IMR-90 (cell line): ENCODE results near the gene CYSRT1. TPM values are rescaled to one million over a fixed set of nuclear protein-coding genes. Genes with fewer than 3 reads are reported as not detected.

ENCODE experiments used
- ATAC-seq: fragments of 200-7000 bp; cut with Tn5 transposase; 2 replicates; pipeline ENCODE4 v1.9.1; 2020; ENCODE audit warnings: low read depth, mild to moderate bottlenecking, moderate library complexity
- BruUV-seq: library from RNA; stranded (reverse); fragments of 400-500 nt; replicated peaks from 2 replicates; lab custom pipeline; 2021; lab: Mats Ljungman, UMichigan
- CTCF ChIA-PET: fragments of 300-600 bp; formaldehyde crosslinking; extraction: SDS; loops from one replicate; lab custom pipeline; 2021; ENCODE audit warnings: antibody characterized with exemption; lab: Yijun Ruan, JAX
- POLR2A ChIA-PET: fragments of 300-600 bp; sonication (Branson Sonifier 250); formaldehyde crosslinking; loops from one replicate; lab custom pipeline; 2022; ENCODE audit warnings: antibody characterized with exemption; ENCODE audit not compliant: unreplicated experiment; lab: Charles Lee
- DNase-seq: peaks from one replicate; pipeline ENCODE4 v3.0.0; 2013
- H2AFZ ChIP-seq: replicated peaks from 2 replicates; pipeline ENCODE3; 2013; ENCODE audit warnings: low read length, mild to moderate bottlenecking; ENCODE audit not compliant: poor library complexity
- H2AK5ac ChIP-seq: 2 replicates; pipeline ENCODE4 v1.6.1; 2013; ENCODE audit warnings: low read depth, low read length, inconsistent platforms
- H2AK9ac ChIP-seq: replicated peaks from 2 replicates; pipeline ENCODE3; 2013; ENCODE audit warnings: mild to moderate bottlenecking, low read depth, low read length, moderate library complexity; ENCODE audit not compliant: poor library complexity
- H2BK120ac ChIP-seq: 2 replicates; pipeline ENCODE4 v1.6.1; 2013; ENCODE audit warnings: low read depth, low read length, inconsistent platforms
- H2BK15ac ChIP-seq: 3 replicates; pipeline ENCODE4 v1.6.1; 2013; ENCODE audit warnings: low read depth, low read length, inconsistent platforms
- H2BK20ac ChIP-seq: 2 replicates; pipeline ENCODE4 v1.6.1; 2013; ENCODE audit warnings: low read depth, mild to moderate bottlenecking, inconsistent platforms, low read length, moderate library complexity
- H2BK5ac ChIP-seq: 2 replicates; pipeline ENCODE4 v1.6.1; 2013; ENCODE audit warnings: mild to moderate bottlenecking, low read depth, low read length, inconsistent platforms; ENCODE audit not compliant: poor library complexity, severe bottlenecking
- H3K14ac ChIP-seq: replicated peaks from 2 replicates; pipeline ENCODE4 v1.6.1; 2013; ENCODE audit warnings: low read depth, low read length, inconsistent platforms
- H3K18ac ChIP-seq: 2 replicates; pipeline ENCODE4 v1.6.1; 2013; ENCODE audit warnings: low read depth, low read length, control low read depth
- H3K23ac ChIP-seq: 2 replicates; pipeline ENCODE4 v1.6.1; 2013; ENCODE audit warnings: low read depth, low read length, inconsistent platforms
- H3K27ac ChIP-seq: 2 replicates; pipeline ENCODE4 v1.5.1; 2013; ENCODE audit warnings: mild to moderate bottlenecking, control low read depth, low read length; ENCODE audit not compliant: insufficient read depth
- H3K27me3 ChIP-seq: 2 replicates; pipeline ENCODE4 v1.6.1; 2013; ENCODE audit warnings: low read length; ENCODE audit not compliant: control insufficient read depth, insufficient read depth
- H3K36me3 ChIP-seq: 2 replicates; pipeline ENCODE4 v1.6.1; 2013; ENCODE audit warnings: low read length, mixed read lengths; ENCODE audit not compliant: control insufficient read depth, insufficient read depth
- H3K4ac ChIP-seq: 2 replicates; pipeline ENCODE4 v1.6.1; 2013; ENCODE audit warnings: low read depth, low read length, inconsistent platforms
- H3K4me1 ChIP-seq: 2 replicates; pipeline ENCODE4 v1.6.1; 2013; ENCODE audit warnings: low read length, mixed read lengths; ENCODE audit not compliant: control insufficient read depth, insufficient read depth
- H3K4me2 ChIP-seq: 2 replicates; pipeline ENCODE4 v1.6.1; 2013; ENCODE audit warnings: low read depth, mild to moderate bottlenecking, control low read depth, low read length, moderate library complexity
- H3K4me3 ChIP-seq: 2 replicates; pipeline ENCODE4 v1.5.1; 2013; ENCODE audit warnings: low read depth, mild to moderate bottlenecking, control low read depth, low read length, moderate library complexity; ENCODE audit not compliant: insufficient read depth
- H3K56ac ChIP-seq: 2 replicates; pipeline ENCODE4 v1.6.1; 2013; ENCODE audit warnings: low read length, inconsistent platforms; ENCODE audit not compliant: insufficient read depth; ENCODE audit errors: extremely low read depth
- H3K79me1 ChIP-seq, 2 experiments: 2 replicates each; pipeline ENCODE4 v1.6.1; 2013; ENCODE audit warnings: low read length in 2 of 2, inconsistent platforms in 1 of 2, low read depth in 1 of 2
- H3K9ac ChIP-seq: 2 replicates; pipeline ENCODE4 v1.6.1; 2013; ENCODE audit warnings: low read depth, low read length, control low read depth
- H3K9me1 ChIP-seq: 2 replicates; pipeline ENCODE4 v1.6.1; 2013; ENCODE audit warnings: low read length, inconsistent platforms; ENCODE audit not compliant: insufficient read depth
- H3K9me3 ChIP-seq: 2 replicates; pipeline ENCODE4 v1.6.1; 2013; ENCODE audit warnings: low read length; ENCODE audit not compliant: control insufficient read depth, insufficient read depth
- H4K20me1 ChIP-seq: 2 replicates; pipeline ENCODE4 v1.6.1; 2013; ENCODE audit warnings: low read length, inconsistent platforms; ENCODE audit not compliant: insufficient read depth
- H4K5ac ChIP-seq: 2 replicates; pipeline ENCODE4 v1.6.1; 2013; ENCODE audit warnings: mild to moderate bottlenecking, low read depth, low read length, control low read depth
- H4K8ac ChIP-seq, 2 experiments: 2 replicates each; pipeline ENCODE4 v1.6.1; 2013; ENCODE audit warnings: low read depth in 2 of 2, low read length in 2 of 2, control low read depth in 1 of 2, inconsistent platforms in 1 of 2
- H4K91ac ChIP-seq: 2 replicates; pipeline ENCODE4 v1.6.1; 2013; ENCODE audit warnings: low read depth, low read length, inconsistent platforms; ENCODE audit not compliant: insufficient read depth
- BHLHE40 ChIP-seq: fragments of 150-350 bp; IDR thresholded peaks from 2 replicates; pipeline ENCODE4 v1.6.1; 2016; ENCODE audit warnings: mild to moderate bottlenecking, low read depth, low read length
- CEBPB ChIP-seq: IDR thresholded peaks from 2 replicates; pipeline ENCODE4 v1.6.1; 2012; ENCODE audit warnings: low read depth, low read length, improper control_type of control experiment
- CTCF ChIP-seq: conservative IDR thresholded peaks from 2 replicates; pipeline ENCODE4 v1.5.1; 2012; ENCODE audit warnings: mild to moderate bottlenecking, low read depth, low read length, improper control_type of control experiment
- FOS ChIP-seq: fragments of 150-350 bp; IDR thresholded peaks from 2 replicates; pipeline ENCODE4 v1.6.1; 2016; ENCODE audit warnings: low read depth, low read length
- MAZ ChIP-seq: IDR thresholded peaks from 2 replicates; pipeline ENCODE4 v1.6.1; 2012; ENCODE audit warnings: low read depth, mild to moderate bottlenecking, low read length, improper control_type of control experiment, moderate library complexity, borderline replicate concordance
- MXI1 ChIP-seq: IDR thresholded peaks from 2 replicates; pipeline ENCODE4 v1.6.1; 2012; ENCODE audit warnings: low read depth, mild to moderate bottlenecking, low read length, moderate library complexity, borderline replicate concordance
- POLR2A ChIP-seq: IDR thresholded peaks from 2 replicates; pipeline ENCODE4 v1.6.1; 2012; ENCODE audit warnings: mild to moderate bottlenecking, low read depth, low read length
- USF2 ChIP-seq: fragments of 150-350 bp; IDR thresholded peaks from 2 replicates; pipeline ENCODE4 v1.6.1; 2017; ENCODE audit warnings: mild to moderate bottlenecking, antibody characterized with exemption, low read length, low read depth
- WGBS, 2 experiments: methylation state at CpG; one replicate each; pipeline versions ENCODE4 v1.1.5 to v1.1.7; 2013; ENCODE audit warnings: missing lambda C conversion rate in 2 of 2; ENCODE audit not compliant: insufficient read length in 1 of 2; ENCODE audit errors: extremely low coverage in 2 of 2; 5-methylcytosine and 5-hydroxymethylcytosine counted together
- dilution Hi-C: fragments of 300-500 bp; cut with HindIII; formaldehyde crosslinking; loops from one replicate; pipeline ENCODE4 v1.14.3; 2018; ENCODE audit warnings: low sequenced_read_pairs; ENCODE audit not compliant: unreplicated experiment
- in situ Hi-C: fragments of 300-500 bp; cut with MboI; formaldehyde crosslinking; loops from 3 replicates; pipeline ENCODE4 v1.14.3; 2019; ENCODE audit warnings: low sequenced_read_pairs, inconsistent platforms, mixed read lengths
- intact Hi-C: fragments of 100-400 bp; cut with micrococcal nuclease; formaldehyde crosslinking; loops from 2 replicates; pipeline ENCODE4 v1.10.0; 2022
- polyA plus RNA-seq, 3 experiments: library from polyadenylated mRNA; depleted of rRNA; stranded (reverse); fragments of >200 nt; gene quantifications; 2 replicates each; pipeline ENCODE4 v1.2.3, GENCODE V29; 2012; ENCODE audit warnings: low replicate concordance in 1 of 3
- total RNA-seq: library from RNA; depleted of rRNA; stranded (reverse); fragments of >200 nt; gene quantifications from 2 replicates; pipeline ENCODE4 v1.2.3, GENCODE V29; 2012
- TF ChIP-seq, protein P1 (sequence below): fragments of 150-350 bp; IDR thresholded peaks from 2 replicates; pipeline ENCODE4 v1.6.1; 2016; ENCODE audit warnings: low read depth, mild to moderate bottlenecking, low read length, moderate library complexity, borderline replicate concordance

CYSRT1 gene
- total and polyA plus RNA-seq, 2 of the 4 experiments (the other 2 are of a cell fraction) = 0.18 to 0.84 TPM

GRCh38 chr9:137200311-137201204, 24.4 kb upstream of the CYSRT1 start, which contains the start of gene TPRN:
Gene TPRN, minus strand, starts transcription at chr9:137200741. Its CDS starts 30 bp downstream, at chr9:137200711.
- ChIA-PET POLR2A (interaction anchor here (0.6 to 0.9 kb wide), 3 partner anchors 11 to 40 kb away, joined by 3 to 16 read pairs (median 4); partner anchors contain the start of gene SSNA1), CTCF (no interaction called here)
- H3K79me1 ChIP-seq = peaks cover 27 to 80% of the 10 kb centered on the region in 2 experiments
- H2AK5ac ChIP-seq = peak within 1 kb of the TSS; percentile 98
- peak within 1 kb of the TSS; percentile 93 for H3K14ac ChIP-seq
- peak within 1 kb of the TSS; percentile 91 for H3K27ac ChIP-seq
- peak within 1 kb of the TSS; percentile 86 for H3K4me2 ChIP-seq
- DNase-seq = peak; percentile 98
- H4K8ac ChIP-seq = peak within 1 kb of the TSS; percentile 97 to 98
- ATAC-seq = peak; percentile 96
- H3K9ac ChIP-seq = peak within 1 kb of the TSS; percentile 93
- H4K5ac ChIP-seq = peak within 1 kb of the TSS; percentile 83
- no peaks in the 10 kb centered on the region for H3K36me3 ChIP-seq
- 1% methylated on average over 36 of the region's 118 CpGs; no CpG with 5 or more reads in 1 of the 2 experiments for WGBS, 2 experiments
- H2BK5ac ChIP-seq = peak within 1 kb of the TSS; percentile 61
- H3K23ac ChIP-seq = peak within 1 kb of the TSS; percentile 68
- 0 out of 2 replicates have a peak, but pooled peaks cover 2% of the 10 kb centered on the region for H3K9me1 ChIP-seq
- no peak for TF ChIP-seq CEBPB
- peak; percentile 84 for TF ChIP-seq USF2
- peak; percentile 95 for TF ChIP-seq POLR2A
- peak; percentile 71; the same call in 1 of the 2 replicates for TF ChIP-seq MXI1
- no peak for TF ChIP-seq CTCF
- TF ChIP-seq MAZ = peak; percentile 55; the same call in 1 of the 2 replicates
- peak; percentile 55; the same call in 1 of the 2 replicates for TF ChIP-seq FOS
- TF ChIP-seq, protein P1, sequence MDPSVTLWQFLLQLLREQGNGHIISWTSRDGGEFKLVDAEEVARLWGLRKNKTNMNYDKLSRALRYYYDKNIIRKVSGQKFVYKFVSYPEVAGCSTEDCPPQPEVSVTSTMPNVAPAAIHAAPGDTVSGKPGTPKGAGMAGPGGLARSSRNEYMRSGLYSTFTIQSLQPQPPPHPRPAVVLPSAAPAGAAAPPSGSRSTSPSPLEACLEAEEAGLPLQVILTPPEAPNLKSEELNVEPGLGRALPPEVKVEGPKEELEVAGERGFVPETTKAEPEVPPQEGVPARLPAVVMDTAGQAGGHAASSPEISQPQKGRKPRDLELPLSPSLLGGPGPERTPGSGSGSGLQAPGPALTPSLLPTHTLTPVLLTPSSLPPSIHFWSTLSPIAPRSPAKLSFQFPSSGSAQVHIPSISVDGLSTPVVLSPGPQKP = no peak
- peak; percentile 7; the same call in 1 of the 2 replicates for TF ChIP-seq BHLHE40
- in situ Hi-C loops = no loop called here
- peak within 1 kb of the TSS; percentile 97 for H3K4ac ChIP-seq
- H3K56ac ChIP-seq = peak within 1 kb of the TSS; percentile 25; the same call in 1 of the 2 replicates
- H2AK9ac ChIP-seq = peak within 1 kb of the TSS; percentile 94
- no peaks in the 10 kb centered on the region for H3K9me3 ChIP-seq
- peak within 1 kb of the TSS; percentile 93; the same call in 1 of the 2 replicates for H4K91ac ChIP-seq
- dilution Hi-C loops = no loop called here
- no peak within 1 kb of the TSS for H3K18ac ChIP-seq
- BruUV-seq = no TSS peak
- intact Hi-C loops = loop anchor here (1.0 kb wide), 1 partner anchor 11 kb away; no protein-coding TSS in a partner anchor
- peaks cover 21% of the 10 kb centered on the region for H3K4me1 ChIP-seq
- no peak within 1 kb of the TSS for H2BK120ac ChIP-seq
- peak within 1 kb of the TSS; percentile 100 for H2AFZ ChIP-seq
- H2BK15ac ChIP-seq = no peak within 1 kb of the TSS
- H3K4me3 ChIP-seq = peak within 1 kb of the TSS; percentile 88
- H4K20me1 ChIP-seq = peaks cover 37% of the 10 kb centered on the region
- no peaks in the 10 kb centered on the region for H3K27me3 ChIP-seq
- H2BK20ac ChIP-seq = no peak within 1 kb of the TSS
